Measurements from ENCODE around the gene MB21D2.

GRCh38 chr3:192778508-192778907, 139.1 kb downstream of the MB21D2 start:
- TF ChIP-seq CTCF (conservative IDR thresholded peaks at IDR 0.05; ENCODE audit: low read length) = no peak
- TF ChIP-seq EZH2phosphoT487 (IDR thresholded peaks at IDR 0.05; ENCODE audit: borderline replicate concordance, low read depth, low read length) = no peak

All from OCI-LY7 (cell line).